ENCODE data around the gene KDM2A.

The KDM2A gene

GRCh38 chr11:67174311-67174710 is 55.2 kb downstream of the KDM2A start:
- ATAC-seq, result no peak
- TF ChIP-seq CSDC2 (CRISPR knock-in tag; IDR thresholded peaks at IDR 0.05) (no peak), GLIS3 (CRISPR knock-in tag; IDR thresholded peaks at IDR 0.05) (no peak), ZNF8 (CRISPR knock-in tag; IDR thresholded peaks at IDR 0.05) (no peak), CSRNP3 (CRISPR knock-in tag; IDR thresholded peaks at IDR 0.05) (no peak), POU6F1 (CRISPR knock-in tag; IDR thresholded peaks at IDR 0.05; ENCODE audit: borderline replicate concordance, low read depth) (no peak), PPARA (CRISPR knock-in tag; IDR thresholded peaks at IDR 0.05; ENCODE audit: borderline replicate concordance) (no peak), ARNTL (CRISPR knock-in tag; IDR thresholded peaks at IDR 0.05; ENCODE audit: borderline replicate concordance, low read depth) (no peak), TCF4 (CRISPR knock-in tag; IDR thresholded peaks at IDR 0.05; ENCODE audit: borderline replicate concordance) (no peak), ZNF70 (CRISPR knock-in tag; IDR thresholded peaks at IDR 0.05) (no peak), ZNF565 (CRISPR knock-in tag; conservative IDR thresholded peaks at IDR 0.05; ENCODE audit: low read depth) (no peak), ISL1 (CRISPR knock-in tag; IDR thresholded peaks at IDR 0.05) (no peak), CREB5 (CRISPR knock-in tag; IDR thresholded peaks at IDR 0.05; ENCODE audit: low read depth) (no peak), ZC3H10 (CRISPR knock-in tag; IDR thresholded peaks at IDR 0.05) (no peak), SNAI2 (CRISPR knock-in tag; IDR thresholded peaks at IDR 0.05) (no peak), ZFP3 (CRISPR knock-in tag; IDR thresholded peaks at IDR 0.05) (no peak), RARB (CRISPR knock-in tag; IDR thresholded peaks at IDR 0.05) (no peak), PATZ1 (CRISPR knock-in tag; IDR thresholded peaks at IDR 0.05; ENCODE audit: borderline replicate concordance) (no peak), OSR1 (CRISPR knock-in tag; IDR thresholded peaks at IDR 0.05) (no peak)

GRCh38 chr11:67177399-67178281 is 58.6 kb downstream of the KDM2A start:
- ATAC-seq, result no peak
- TF ChIP-seq PPARA (CRISPR knock-in tag; IDR thresholded peaks at IDR 0.05; ENCODE audit: borderline replicate concordance) (no peak), SNAI2 (CRISPR knock-in tag; IDR thresholded peaks at IDR 0.05) (no peak), TOX (CRISPR knock-in tag; IDR thresholded peaks at IDR 0.05; ENCODE audit: borderline replicate concordance) (no peak), ZNF565 (CRISPR knock-in tag; conservative IDR thresholded peaks at IDR 0.05; ENCODE audit: low read depth) (no peak), CSRNP3 (CRISPR knock-in tag; IDR thresholded peaks at IDR 0.05) (no peak), ZFP30 (CRISPR knock-in tag; IDR thresholded peaks at IDR 0.05) (no peak), GLIS3 (CRISPR knock-in tag; IDR thresholded peaks at IDR 0.05) (no peak), OSR1 (CRISPR knock-in tag; IDR thresholded peaks at IDR 0.05) (no peak), ARNTL (CRISPR knock-in tag; IDR thresholded peaks at IDR 0.05; ENCODE audit: borderline replicate concordance, low read depth) (no peak), ESRRG (CRISPR knock-in tag; IDR thresholded peaks at IDR 0.05) (no peak), ISL1 (CRISPR knock-in tag; IDR thresholded peaks at IDR 0.05) (no peak)

- ATAC-seq, result no peak
- TF ChIP-seq ISL1 (CRISPR knock-in tag; IDR thresholded peaks at IDR 0.05) (no peak), ZC3H10 (CRISPR knock-in tag; IDR thresholded peaks at IDR 0.05) (no peak), ARNTL (CRISPR knock-in tag; IDR thresholded peaks at IDR 0.05; ENCODE audit: borderline replicate concordance, low read depth) (no peak), ZFP30 (CRISPR knock-in tag; IDR thresholded peaks at IDR 0.05) (no peak), ZFP3 (CRISPR knock-in tag; IDR thresholded peaks at IDR 0.05) (no peak), CREB5 (CRISPR knock-in tag; IDR thresholded peaks at IDR 0.05; ENCODE audit: low read depth) (no peak), BACH2 (CRISPR knock-in tag; IDR thresholded peaks at IDR 0.05; ENCODE audit: borderline replicate concordance) (no peak), TOX (CRISPR knock-in tag; IDR thresholded peaks at IDR 0.05; ENCODE audit: borderline replicate concordance) (no peak), OSR1 (CRISPR knock-in tag; IDR thresholded peaks at IDR 0.05) (no peak), TCF4 (CRISPR knock-in tag; IDR thresholded peaks at IDR 0.05; ENCODE audit: borderline replicate concordance) (no peak), PPARA (CRISPR knock-in tag; IDR thresholded peaks at IDR 0.05; ENCODE audit: borderline replicate concordance) (no peak), ZNF8 (CRISPR knock-in tag; IDR thresholded peaks at IDR 0.05) (no peak), PATZ1 (CRISPR knock-in tag; IDR thresholded peaks at IDR 0.05; ENCODE audit: borderline replicate concordance) (no peak), CSRNP3 (CRISPR knock-in tag; IDR thresholded peaks at IDR 0.05) (no peak)
Observed at GRCh38 chr11:67178421-67178820, 59.4 kb downstream of the KDM2A start.

All from SK-N-SH treated with all-trans-retinoic acid at 6 μM for 48 hours (cell line).